H1 (cell line): ENCODE data around the gene SH3PXD2B. TPM values are rescaled to one million over a fixed set of nuclear protein-coding genes. Genes with fewer than 3 reads are reported as not detected.

Experiments
- CTCF ChIA-PET: fragments of 300-600 bp; sonication (Branson Sonifier 250); formaldehyde crosslinking; loops from one replicate; lab custom pipeline; 2021; ENCODE audit not compliant: partially characterized antibody; lab: Charles Lee
- POLR2A ChIA-PET: fragments of 300-600 bp; sonication (Branson Sonifier 250); formaldehyde crosslinking; loops from one replicate; lab custom pipeline; 2021; ENCODE audit warnings: inconsistent platforms; ENCODE audit not compliant: partially characterized antibody; lab: Charles Lee
- DNase-seq, 2 experiments: peaks; one replicate each; pipeline versions ENCODE4 v3.0.0 to v3.0.0-alpha.2; 2010 to 2022; ENCODE audit warnings: low spot score in 2 of 2, low read depth in 1 of 2, mixed read lengths in 1 of 2
- FAIRE-seq: peaks from 2 replicates; lab custom pipeline; 2011; peaks lifted over from hg19 to GRCh38; lab: Jason Lieb, UNC
- H2AFZ ChIP-seq: 2 replicates; pipeline ENCODE4 v1.8.1; 2012; ENCODE audit warnings: low read length, inconsistent platforms
- H2AK5ac ChIP-seq: 2 replicates; pipeline ENCODE4 v1.6.1; 2013; ENCODE audit warnings: low read depth, low read length
- H2BK120ac ChIP-seq: replicated peaks from 2 replicates; pipeline ENCODE3; 2013; ENCODE audit warnings: low read depth, low read length, inconsistent platforms
- H2BK12ac ChIP-seq: 2 replicates; pipeline ENCODE4 v1.6.1; 2013; ENCODE audit warnings: low read depth, low read length
- H2BK15ac ChIP-seq: 2 replicates; pipeline ENCODE4 v1.6.1; 2013; ENCODE audit warnings: low read length
- H2BK20ac ChIP-seq: 2 replicates; pipeline ENCODE4 v1.6.1; 2013; ENCODE audit warnings: low read length
- H2BK5ac ChIP-seq: 2 replicates; pipeline ENCODE4 v1.6.1; 2013; ENCODE audit warnings: low read depth, low read length
- H3K14ac ChIP-seq: 2 replicates; pipeline ENCODE4 v1.6.1; 2013; ENCODE audit warnings: inconsistent platforms; ENCODE audit not compliant: insufficient read length
- H3K18ac ChIP-seq: 2 replicates; pipeline ENCODE4 v1.6.1; 2013; ENCODE audit warnings: low read length; ENCODE audit errors: extremely low read depth
- H3K23ac ChIP-seq: 2 replicates; pipeline ENCODE4 v1.6.1; 2013; ENCODE audit warnings: inconsistent platforms; ENCODE audit not compliant: insufficient read length
- H3K23me2 ChIP-seq: 2 replicates; pipeline ENCODE4 v1.6.1; 2013; ENCODE audit warnings: low read depth, low read length
- H3K27ac ChIP-seq: 2 replicates; pipeline ENCODE4 v1.6.1; 2011; ENCODE audit warnings: low read depth, low read length, inconsistent platforms
- H3K27me3 ChIP-seq, 4 experiments: replicated peaks in 1 of 4; 1 replicate in 1 of 4; 2 replicates in 3 of 4; pipeline versions ENCODE4 v1.6.1 to v1.8.1; 2011 to 2013; ENCODE audit warnings: low read length in 3 of 4, mild to moderate bottlenecking in 3 of 4, inconsistent platforms in 2 of 4, mixed read lengths in 2 of 4, moderate library complexity in 1 of 4; ENCODE audit not compliant: control insufficient read depth in 3 of 4, insufficient read depth in 3 of 4; ENCODE audit errors: extremely low read depth in 1 of 4
- H3K36me3 ChIP-seq, 4 experiments: 2 replicates each; pipeline versions ENCODE4 v1.6.1 to v1.8.1; 2011 to 2013; ENCODE audit warnings: mild to moderate bottlenecking in 4 of 4, low read length in 3 of 4, moderate library complexity in 2 of 4, control low read depth in 1 of 4, inconsistent platforms in 1 of 4; ENCODE audit not compliant: insufficient read depth in 4 of 4, control insufficient read depth in 2 of 4
- H3K4ac ChIP-seq: replicated peaks from 2 replicates; pipeline ENCODE3; 2013; ENCODE audit warnings: low read length, low read depth, mixed read lengths, inconsistent platforms; ENCODE audit not compliant: insufficient read length
- H3K4me1 ChIP-seq, 4 experiments: replicated peaks in 1 of 4; 1 replicate in 1 of 4; 2 replicates in 3 of 4; pipeline versions ENCODE4 v1.6.1 to v1.8.1; 2011 to 2013; ENCODE audit warnings: low read length in 3 of 4, inconsistent platforms in 2 of 4, mixed read lengths in 1 of 4; ENCODE audit not compliant: insufficient read depth in 4 of 4, control insufficient read depth in 3 of 4
- H3K4me2 ChIP-seq, 2 experiments: 2 replicates each; pipeline versions ENCODE4 v1.6.1 to v1.8.1; 2011 to 2013; ENCODE audit warnings: low read depth in 2 of 2, low read length in 2 of 2, control low read depth in 1 of 2, inconsistent platforms in 1 of 2, mild to moderate bottlenecking in 1 of 2; ENCODE audit not compliant: insufficient read depth in 1 of 2
- H3K4me3 ChIP-seq, 4 experiments: fragments of 200-600, 300-600 bp in 1 of 4; sonication (generic), shearing (Covaris generic), sonication (Bioruptor Twin) in 1 of 4; 2 replicates each; pipeline versions ENCODE4 v1.5.1 to v1.8.1; 2011 to 2016; ENCODE audit warnings: low read length in 4 of 4, low read depth in 3 of 4, control low read depth in 2 of 4, inconsistent platforms in 2 of 4, mild to moderate bottlenecking in 2 of 4, mixed read lengths in 1 of 4, moderate library complexity in 1 of 4; ENCODE audit not compliant: insufficient read depth in 2 of 4; ENCODE audit errors: extremely low read depth in 1 of 4
- H3K56ac ChIP-seq: replicated peaks from 2 replicates; pipeline ENCODE3; 2013; ENCODE audit warnings: low read depth, mild to moderate bottlenecking, mixed read lengths, low read length, inconsistent platforms; ENCODE audit not compliant: insufficient read length
- H3K79me1 ChIP-seq: 2 replicates; pipeline ENCODE4 v1.6.1; 2013; ENCODE audit warnings: low read depth, low read length, control low read depth
- H3K79me2 ChIP-seq, 2 experiments: 2 replicates each; pipeline versions ENCODE4 v1.6.1 to v1.8.1; 2012 to 2013; ENCODE audit warnings: low read length in 2 of 2, mild to moderate bottlenecking in 2 of 2, inconsistent platforms in 1 of 2; ENCODE audit not compliant: insufficient read depth in 2 of 2, control insufficient read depth in 1 of 2
- H3K9ac ChIP-seq, 4 experiments: replicated peaks in 1 of 4; 1 replicate in 1 of 4; 2 replicates in 3 of 4; pipeline versions ENCODE4 v1.6.1 to v1.8.1; 2011 to 2013; ENCODE audit warnings: low read depth in 3 of 4, low read length in 3 of 4, control low read depth in 2 of 4, mild to moderate bottlenecking in 2 of 4, moderate library complexity in 2 of 4, inconsistent platforms in 1 of 4; ENCODE audit errors: extremely low read depth in 1 of 4
- H3K9me3 ChIP-seq, 2 experiments: 2 replicates each; pipeline versions ENCODE4 v1.6.1 to v1.8.1; 2012 to 2013; ENCODE audit warnings: mild to moderate bottlenecking in 2 of 2, moderate library complexity in 2 of 2, control low read depth in 1 of 2, inconsistent platforms in 1 of 2, low read depth in 1 of 2, low read length in 1 of 2, mixed read lengths in 1 of 2; ENCODE audit not compliant: insufficient read depth in 2 of 2
- H4K20me1 ChIP-seq, 2 experiments: replicated peaks in 1 of 2; 2 replicates each; pipeline versions ENCODE3 to v1.8.1; 2011 to 2013; ENCODE audit warnings: inconsistent platforms in 2 of 2, low read length in 2 of 2, mild to moderate bottlenecking in 1 of 2; ENCODE audit not compliant: insufficient read depth in 2 of 2, control insufficient read depth in 1 of 2
- H4K5ac ChIP-seq: 2 replicates; pipeline ENCODE4 v1.6.1; 2013; ENCODE audit warnings: low read length, low read depth, mixed read lengths, inconsistent platforms; ENCODE audit not compliant: insufficient read length
- H4K8ac ChIP-seq: 2 replicates; pipeline ENCODE4 v1.8.0; 2013; ENCODE audit warnings: mild to moderate bottlenecking, moderate library complexity, low read length, inconsistent platforms; ENCODE audit not compliant: insufficient read depth; ENCODE audit errors: extremely low read depth
- H4K91ac ChIP-seq: replicated peaks from 2 replicates; pipeline ENCODE3; 2013; ENCODE audit warnings: low read length, mixed read lengths, inconsistent platforms; ENCODE audit not compliant: insufficient read length
- BCL11A ChIP-seq, 2 experiments: IDR thresholded peaks; one replicate each; pipeline ENCODE4 v1.6.1; 2011; ENCODE audit warnings: low read depth in 2 of 2, low read length in 2 of 2, mild to moderate bottlenecking in 2 of 2
- CTCF ChIP-seq, 3 experiments: IDR thresholded peaks; 1 replicate in 2 of 3; 2 replicates in 1 of 3; pipeline versions ENCODE4 v1.5.1 to v1.6.1; 2011; ENCODE audit warnings: low read length in 3 of 3, mild to moderate bottlenecking in 3 of 3, inconsistent platforms in 2 of 3, low read depth in 1 of 3, moderate library complexity in 1 of 3; ENCODE audit not compliant: insufficient read depth in 1 of 3; ENCODE audit errors: control extremely low read depth in 1 of 3
- KDM1A ChIP-seq: fragments of 200-600, 300-600 bp; sonication (generic); IDR thresholded peaks from 2 replicates; pipeline ENCODE4 v1.7.1; 2016; ENCODE audit warnings: mild to moderate bottlenecking, low read length, borderline replicate concordance
- NANOG ChIP-seq: IDR thresholded peaks from 2 replicates; pipeline ENCODE4 v1.6.1; 2011; ENCODE audit warnings: low read length, low read depth, mild to moderate bottlenecking, inconsistent platforms; ENCODE audit not compliant: insufficient read depth, poor library complexity, severe bottlenecking
- RFX5 ChIP-seq: IDR thresholded peaks from 2 replicates; pipeline ENCODE4 v1.6.1; 2011; ENCODE audit warnings: low read depth, low read length, improper control_type of control experiment, borderline replicate concordance
- SRF ChIP-seq: IDR thresholded peaks from 2 replicates; pipeline ENCODE4 v1.6.1; 2011; ENCODE audit warnings: mild to moderate bottlenecking, low read depth, low read length, moderate library complexity
- WGBS, 2 experiments: shearing (Covaris generic) in 1 of 2; methylation state at CpG; one replicate each; pipeline versions ENCODE4 v1.1.6 to v1.1.7; 2013 to 2015; ENCODE audit warnings: low lambda C conversion rate in 2 of 2, mixed read lengths in 2 of 2, inconsistent platforms in 1 of 2, low coverage in 1 of 2, missing lambda C conversion rate in 1 of 2; ENCODE audit not compliant: insufficient replicate concordance in 2 of 2, insufficient coverage in 1 of 2, insufficient read length in 1 of 2; ENCODE audit errors: extremely low coverage in 1 of 2, missing lambda C conversion rate in 1 of 2; 5-methylcytosine and 5-hydroxymethylcytosine counted together
- polyA plus RNA-seq, 7 experiments: library from polyadenylated mRNA; depleted of rRNA in 3 of 7; stranded (reverse) in 5 of 7; unstranded in 2 of 7; fragments of >200 nt in 5 of 7; fragments of 200-250 nt in 2 of 7; gene quantifications; 1 replicate in 5 of 7; 2 replicates in 1 of 7; 4 replicates in 1 of 7; pipeline versions ENCODE4 v1.2.1 to v1.2.3, GENCODE V29; 2011 to 2013; ENCODE audit warnings: missing spikeins in 2 of 7, mixed read lengths in 2 of 7
- total RNA-seq: library from RNA; stranded (reverse); fragmentation: NEBNext Ultra II Directional; extraction: Animal tissue kit (Norgen Biotek cat#: 25700); gene quantifications from 2 replicates; pipeline ENCODE4 v1.2.1, GENCODE V29; 2021

SH3PXD2B gene
- total and polyA plus RNA-seq, 2 of the 8 experiments (the other 6 are each of a cell fraction or from before 2014, with no cell fraction given), result 32.9 to 72.9 TPM

GRCh38 chr5:172315587-172316493 lies 138.5 kb downstream of the SH3PXD2B start:
- Histone ChIP-seq H3K4me1 (no peaks in the 10 kb centered on the region), H3K9me3 (no peaks in the 10 kb centered on the region), H2AK5ac (no peak overlapping the region), H2BK12ac (no peak overlapping the region), H4K8ac (no peak overlapping the region), H2BK5ac (no peak overlapping the region), H3K79me1 (no peaks in the 10 kb centered on the region), H4K5ac (no peak overlapping the region), H4K20me1 (no peaks in the 10 kb centered on the region), H3K23me2 (no peaks in the 10 kb centered on the region), H3K23ac (no peak overlapping the region), H3K4me2 (no peak overlapping the region), H2AFZ (no peak overlapping the region), H3K18ac (no peak overlapping the region), H2BK15ac (no peak overlapping the region), H3K4me3 (no peak overlapping the region), H3K79me2 (no peaks in the 10 kb centered on the region), H2BK20ac (no peak overlapping the region), H4K91ac (no peak overlapping the region), H3K27me3 (no peaks in the 10 kb centered on the region), H2BK120ac (no peak overlapping the region), H3K14ac (no peak overlapping the region), H3K9ac (no peak overlapping the region), H3K27ac (no peak overlapping the region), H3K56ac (no peak overlapping the region), H3K4ac (no peak overlapping the region), H3K36me3 (no peaks in the 10 kb centered on the region)
- ChIA-PET CTCF (interaction anchor here (0.5 to 0.6 kb wide), 2 partner anchors 246 to 732 kb away, joined by 3 read pairs; no protein-coding TSS in a partner anchor), POLR2A (no interaction called here)
- DNase-seq (no peak), FAIRE-seq (no peak)
- WGBS, 2 experiments, result 91% methylated on average over 10 of the region's 11 CpGs; no CpG with 5 or more reads in 1 of the 2 experiments
- TF ChIP-seq KDM1A (no peak), BCL11A (IDR thresholded peaks at IDR 0.05; ENCODE audit: low read depth in 2 of 2, low read length in 2 of 2) (no peak), SRF (no peak), NANOG (no peak), CTCF (IDR thresholded peaks at IDR 0.05; ENCODE audit: control extremely low read depth in 1 of 3, insufficient read depth in 1 of 3, low read depth in 1 of 3, low read length in 3 of 3) (no peak), RFX5 (no peak)
